Sigmoid colon (tissue), 4 donors: Measurements from ENCODE around the gene PARD3.

ENCODE experiments used
- EP300 ChIP-seq, 4 donors: sonication (generic); formaldehyde crosslinking; IDR thresholded peaks; one replicate each; pipeline ENCODE4 v1.6.1; 2017; ENCODE audit warnings: antibody characterized with exemption in 4 of 4
- POLR2A ChIP-seq, 2 donors: fragments of 450-650 bp; IDR thresholded peaks; one replicate each; pipeline ENCODE4 v1.6.1; 2016; ENCODE audit warnings: antibody characterized with exemption in 2 of 2, mild to moderate bottlenecking in 2 of 2, moderate library complexity in 2 of 2
- POLR2AphosphoS5 ChIP-seq, 4 donors: sonication (generic); formaldehyde crosslinking; IDR thresholded peaks; one replicate each; pipeline ENCODE4 v1.6.1; 2017; ENCODE audit warnings: antibody characterized with exemption in 4 of 4
- TF ChIP-seq, protein P1 (sequence below), 4 experiments: fragments of 450-650 bp in 3 of 4; fragments of 200-600 bp in 1 of 4; IDR thresholded peaks; one replicate each; pipeline ENCODE4 v1.5.1; 2016 to 2019; ENCODE audit warnings: antibody characterized with exemption in 4 of 4, mild to moderate bottlenecking in 3 of 4, moderate library complexity in 2 of 4

DNA sequence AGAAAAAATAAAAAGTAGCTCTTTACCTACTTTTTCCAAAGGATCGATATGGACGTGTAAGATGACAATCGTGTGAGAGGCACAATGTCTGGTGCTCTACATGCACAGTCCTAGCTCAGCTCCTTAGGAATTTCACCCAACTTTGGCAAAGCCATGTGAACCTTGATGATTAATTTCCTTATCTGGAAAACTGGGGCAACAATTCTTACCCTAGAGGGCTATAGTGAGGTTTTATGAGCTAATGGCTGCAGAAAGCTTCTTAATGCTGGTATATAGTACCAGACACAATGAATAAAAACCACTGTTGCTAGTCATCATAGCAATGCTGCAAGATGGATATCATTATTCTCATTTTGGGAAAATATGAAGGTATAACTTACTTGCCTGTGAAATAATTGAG is 202.7 kb downstream of the PARD3 start:
- TF ChIP-seq POLR2A (IDR thresholded peaks at IDR 0.05) (no peak), POLR2AphosphoS5 (IDR thresholded peaks at IDR 0.05) (no peak), EP300 (IDR thresholded peaks at IDR 0.05) (no peak)
- TF ChIP-seq, protein P1, sequence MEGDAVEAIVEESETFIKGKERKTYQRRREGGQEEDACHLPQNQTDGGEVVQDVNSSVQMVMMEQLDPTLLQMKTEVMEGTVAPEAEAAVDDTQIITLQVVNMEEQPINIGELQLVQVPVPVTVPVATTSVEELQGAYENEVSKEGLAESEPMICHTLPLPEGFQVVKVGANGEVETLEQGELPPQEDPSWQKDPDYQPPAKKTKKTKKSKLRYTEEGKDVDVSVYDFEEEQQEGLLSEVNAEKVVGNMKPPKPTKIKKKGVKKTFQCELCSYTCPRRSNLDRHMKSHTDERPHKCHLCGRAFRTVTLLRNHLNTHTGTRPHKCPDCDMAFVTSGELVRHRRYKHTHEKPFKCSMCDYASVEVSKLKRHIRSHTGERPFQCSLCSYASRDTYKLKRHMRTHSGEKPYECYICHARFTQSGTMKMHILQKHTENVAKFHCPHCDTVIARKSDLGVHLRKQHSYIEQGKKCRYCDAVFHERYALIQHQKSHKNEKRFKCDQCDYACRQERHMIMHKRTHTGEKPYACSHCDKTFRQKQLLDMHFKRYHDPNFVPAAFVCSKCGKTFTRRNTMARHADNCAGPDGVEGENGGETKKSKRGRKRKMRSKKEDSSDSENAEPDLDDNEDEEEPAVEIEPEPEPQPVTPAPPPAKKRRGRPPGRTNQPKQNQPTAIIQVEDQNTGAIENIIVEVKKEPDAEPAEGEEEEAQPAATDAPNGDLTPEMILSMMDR (IDR thresholded peaks at IDR 0.05) = no peak
